Karpas-422 (cell line): ENCODE results near the gene STAT5B. TPM values are rescaled to one million over a fixed set of nuclear protein-coding genes. Genes with fewer than 3 reads are reported as not detected.

Experiments used
- DNase-seq: peaks from one replicate; pipeline ENCODE4 v3.0.0-alpha.2; 2015
- H2AFZ ChIP-seq: fragments of 200-600 bp; sonication (generic); 2 replicates; pipeline ENCODE4 v1.6.1; 2014; ENCODE audit warnings: antibody characterized with exemption, low read length, mixed read lengths
- H3K27ac ChIP-seq: fragments of 200-600 bp; sonication (generic); 2 replicates; pipeline ENCODE4 v1.5.1; 2014; ENCODE audit warnings: mild to moderate bottlenecking, low read length, moderate library complexity
- H3K27me3 ChIP-seq: fragments of 200-600 bp; sonication (generic); 2 replicates; pipeline ENCODE4 v1.6.1; 2014; ENCODE audit warnings: low read length, mixed read lengths
- H3K36me3 ChIP-seq: fragments of 200-600 bp; sonication (generic); 2 replicates; pipeline ENCODE4 v1.6.1; 2014; ENCODE audit warnings: low read length, mixed read lengths; ENCODE audit not compliant: insufficient read depth
- H3K4me1 ChIP-seq: fragments of 200-600 bp; sonication (generic); 2 replicates; pipeline ENCODE4 v1.6.1; 2014; ENCODE audit warnings: mild to moderate bottlenecking, low read length, mixed read lengths
- H3K4me2 ChIP-seq: fragments of 200-600 bp; sonication (generic); 2 replicates; pipeline ENCODE4 v1.6.1; 2014; ENCODE audit warnings: low read length, low read depth, mild to moderate bottlenecking; ENCODE audit not compliant: poor library complexity, severe bottlenecking
- H3K4me3 ChIP-seq: fragments of 200-600 bp; sonication (generic); 2 replicates; pipeline ENCODE4 v1.5.1; 2014; ENCODE audit warnings: mild to moderate bottlenecking, antibody characterized with exemption, low read length, mixed read lengths
- H3K79me2 ChIP-seq: fragments of 200-600 bp; sonication (generic); 2 replicates; pipeline ENCODE4 v1.6.1; 2014; ENCODE audit warnings: mild to moderate bottlenecking, low read length, mixed read lengths
- H3K9ac ChIP-seq: fragments of 200-600 bp; sonication (generic); 2 replicates; pipeline ENCODE4 v1.6.0; 2014; ENCODE audit warnings: low read length
- H3K9me2 ChIP-seq: fragments of 200-600 bp; sonication (generic), shearing (Covaris generic); replicated peaks from 2 replicates; pipeline ENCODE4 v1.6.0; 2014; ENCODE audit warnings: mild to moderate bottlenecking, low read length, moderate library complexity; ENCODE audit not compliant: insufficient read depth
- H3K9me3 ChIP-seq: fragments of 300-700, 200-600 bp; sonication (generic); 2 replicates; pipeline ENCODE4 v1.6.1; 2014; ENCODE audit warnings: low read length, mixed read lengths
- H4K20me1 ChIP-seq: fragments of 200-600 bp; sonication (generic); 2 replicates; pipeline ENCODE4 v1.6.1; 2014; ENCODE audit warnings: mild to moderate bottlenecking, antibody characterized with exemption, low read length, low read depth; ENCODE audit not compliant: insufficient read depth
- total RNA-seq: library from RNA; depleted of rRNA; stranded (reverse); fragments of >200 nt; shearing (Covaris generic); gene quantifications from 2 replicates; pipeline ENCODE4 v1.2.3, GENCODE V29; 2014; ENCODE audit warnings: low replicate concordance; rRNA removed

STAT5B gene
- total RNA-seq, 1 experiment from 2014 or later = 110 TPM

DNA sequence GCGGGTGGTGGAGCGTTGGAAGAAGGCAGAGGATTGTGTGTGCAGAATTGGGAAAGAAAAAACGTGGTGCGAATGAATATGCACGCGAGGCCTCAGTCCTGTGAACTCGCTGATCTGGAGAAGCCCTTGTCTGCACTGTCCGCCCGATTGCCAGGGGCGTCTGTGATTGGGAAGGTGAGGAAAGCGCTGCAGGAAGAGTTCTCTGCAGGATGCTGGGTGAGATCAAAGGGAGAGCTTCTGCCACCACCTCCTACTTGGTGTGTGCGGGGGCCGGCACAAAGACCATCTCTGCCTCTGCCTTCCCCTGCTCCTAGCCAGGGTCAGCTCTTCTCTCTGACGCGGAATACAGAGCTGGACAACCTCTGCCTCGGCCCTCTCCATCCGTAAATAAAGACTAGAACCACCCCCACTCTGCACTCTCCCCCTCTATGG lies 120.6 kb downstream of the STAT5B start:
- H2AFZ ChIP-seq = no peak overlapping the region
- H3K27ac ChIP-seq = no peak overlapping the region
- H3K27me3 ChIP-seq = no peaks in the 10 kb centered on the region
- H3K4me3 ChIP-seq = peak overlapping the region; percentile 34; the same call in 1 of the 2 replicates
- H3K4me2 ChIP-seq = no peak overlapping the region
- H3K9ac ChIP-seq = no peak overlapping the region
- peaks cover 23% of the 10 kb centered on the region for H3K4me1 ChIP-seq
- H3K9me2 ChIP-seq = no peaks in the 10 kb centered on the region
- H4K20me1 ChIP-seq = peaks cover 22% of the 10 kb centered on the region; the same call in 1 of the 2 replicates
- DNase-seq = no peak
- H3K9me3 ChIP-seq = no peaks in the 10 kb centered on the region
- H3K79me2 ChIP-seq = peaks cover 41% of the 10 kb centered on the region
- no peaks in the 10 kb centered on the region; the same call in 1 of the 2 replicates for H3K36me3 ChIP-seq

- Histone ChIP-seq H4K20me1 (peaks cover 22% of the 10 kb centered on the region; the same call in 1 of the 2 replicates), H3K9ac (peak overlapping the region; percentile 93), H3K79me2 (peaks cover 54% of the 10 kb centered on the region), H3K27me3 (no peaks in the 10 kb centered on the region), H3K36me3 (no peaks in the 10 kb centered on the region; the same call in 1 of the 2 replicates), H2AFZ (no peak overlapping the region), H3K4me1 (peaks cover 23% of the 10 kb centered on the region), H3K9me2 (no peaks in the 10 kb centered on the region), H3K4me3 (peak overlapping the region; percentile 89), H3K27ac (peak overlapping the region; percentile 33; the same call in 1 of the 2 replicates), H3K9me3 (no peaks in the 10 kb centered on the region), H3K4me2 (peak overlapping the region; percentile 97)
- peak; percentile 66 for DNase-seq
These were observed 122.1 kb downstream of the STAT5B start for GRCh38 chr17:42153919-42154742.

Other genes starting within 250 kb of the STAT5B start
- gene C17orf113, start 225.8 kb downstream of the STAT5B start, total RNA-seq = not detected in 2 replicates
- gene ZNF385C, start 177.9 kb downstream of the STAT5B start, total RNA-seq = not detected in 2 replicates
- gene DHX58, start 163.7 kb downstream of the STAT5B start, total RNA-seq = 12.6 and 20.3 TPM in 2 replicates
- 26.7 and 34.6 TPM in 2 replicates for gene KAT2A, start 155.0 kb downstream of the STAT5B start, total RNA-seq
- gene HSPB9, start 153.6 kb downstream of the STAT5B start, total RNA-seq = 0.29 and 0.37 TPM in 2 replicates
- gene RAB5C, start 121.4 kb downstream of the STAT5B start, total RNA-seq = 56.9 and 59.5 TPM in 2 replicates
- gene KCNH4, start 95.2 kb downstream of the STAT5B start, total RNA-seq = 0.04 TPM in 1 of 2 replicates, not detected in the other
- gene HCRT, start 90.9 kb downstream of the STAT5B start, total RNA-seq = not detected in 2 replicates
- gene GHDC, start 81.9 kb downstream of the STAT5B start, total RNA-seq = 14.9 and 28.8 TPM in 2 replicates
- gene STAT5A, start 12.1 kb upstream of the STAT5B start, total RNA-seq = 62.3 and 160 TPM in 2 replicates
- 16.3 and 24.4 TPM in 2 replicates for gene STAT3, start 112.1 kb upstream of the STAT5B start, total RNA-seq
- gene CAVIN1, start 146.9 kb upstream of the STAT5B start, total RNA-seq = not detected in 2 replicates
- gene ATP6V0A1, start 182.5 kb upstream of the STAT5B start, total RNA-seq = 53.1 and 59.9 TPM in 2 replicates